ENCODE data around the gene ACOT7.

GRCh38 chr1:6354659-6355317 lies 38.8 kb downstream of the ACOT7 start:
- TF ChIP-seq POLR2AphosphoS5 (IDR thresholded peaks at IDR 0.05) (no peak), POLR2A (IDR thresholded peaks at IDR 0.05) (no peak)
